IMR-90 (cell line): Measurements from ENCODE around the gene CDCP2. TPM values are rescaled to one million over a fixed set of nuclear protein-coding genes. Genes with fewer than 3 reads are reported as not detected.

Experiments
- ATAC-seq: fragments of 200-7000 bp; cut with Tn5 transposase; 2 replicates; pipeline ENCODE4 v1.9.1; 2020; ENCODE audit warnings: low read depth, mild to moderate bottlenecking, moderate library complexity
- BruUV-seq: library from RNA; stranded (reverse); fragments of 400-500 nt; replicated peaks from 2 replicates; lab custom pipeline; 2021; lab: Mats Ljungman, UMichigan
- CTCF ChIA-PET: fragments of 300-600 bp; formaldehyde crosslinking; extraction: SDS; loops from one replicate; lab custom pipeline; 2021; ENCODE audit warnings: antibody characterized with exemption; lab: Yijun Ruan, JAX
- POLR2A ChIA-PET: fragments of 300-600 bp; sonication (Branson Sonifier 250); formaldehyde crosslinking; loops from one replicate; lab custom pipeline; 2022; ENCODE audit warnings: antibody characterized with exemption; ENCODE audit not compliant: unreplicated experiment; lab: Charles Lee
- DNase-seq: peaks from one replicate; pipeline ENCODE4 v3.0.0; 2013
- H2AFZ ChIP-seq: replicated peaks from 2 replicates; pipeline ENCODE3; 2013; ENCODE audit warnings: low read length, mild to moderate bottlenecking; ENCODE audit not compliant: poor library complexity
- H2AK5ac ChIP-seq: 2 replicates; pipeline ENCODE4 v1.6.1; 2013; ENCODE audit warnings: low read depth, low read length, inconsistent platforms
- H2AK9ac ChIP-seq: replicated peaks from 2 replicates; pipeline ENCODE3; 2013; ENCODE audit warnings: mild to moderate bottlenecking, low read depth, low read length, moderate library complexity; ENCODE audit not compliant: poor library complexity
- H2BK120ac ChIP-seq: 2 replicates; pipeline ENCODE4 v1.6.1; 2013; ENCODE audit warnings: low read depth, low read length, inconsistent platforms
- H2BK15ac ChIP-seq: 3 replicates; pipeline ENCODE4 v1.6.1; 2013; ENCODE audit warnings: low read depth, low read length, inconsistent platforms
- H2BK20ac ChIP-seq: 2 replicates; pipeline ENCODE4 v1.6.1; 2013; ENCODE audit warnings: low read depth, mild to moderate bottlenecking, inconsistent platforms, low read length, moderate library complexity
- H2BK5ac ChIP-seq: 2 replicates; pipeline ENCODE4 v1.6.1; 2013; ENCODE audit warnings: mild to moderate bottlenecking, low read depth, low read length, inconsistent platforms; ENCODE audit not compliant: poor library complexity, severe bottlenecking
- H3K14ac ChIP-seq: replicated peaks from 2 replicates; pipeline ENCODE4 v1.6.1; 2013; ENCODE audit warnings: low read depth, low read length, inconsistent platforms
- H3K18ac ChIP-seq: 2 replicates; pipeline ENCODE4 v1.6.1; 2013; ENCODE audit warnings: low read depth, low read length, control low read depth
- H3K23ac ChIP-seq: 2 replicates; pipeline ENCODE4 v1.6.1; 2013; ENCODE audit warnings: low read depth, low read length, inconsistent platforms
- H3K27ac ChIP-seq: 2 replicates; pipeline ENCODE4 v1.5.1; 2013; ENCODE audit warnings: mild to moderate bottlenecking, control low read depth, low read length; ENCODE audit not compliant: insufficient read depth
- H3K27me3 ChIP-seq: 2 replicates; pipeline ENCODE4 v1.6.1; 2013; ENCODE audit warnings: low read length; ENCODE audit not compliant: control insufficient read depth, insufficient read depth
- H3K36me3 ChIP-seq: 2 replicates; pipeline ENCODE4 v1.6.1; 2013; ENCODE audit warnings: low read length, mixed read lengths; ENCODE audit not compliant: control insufficient read depth, insufficient read depth
- H3K4ac ChIP-seq: 2 replicates; pipeline ENCODE4 v1.6.1; 2013; ENCODE audit warnings: low read depth, low read length, inconsistent platforms
- H3K4me1 ChIP-seq: 2 replicates; pipeline ENCODE4 v1.6.1; 2013; ENCODE audit warnings: low read length, mixed read lengths; ENCODE audit not compliant: control insufficient read depth, insufficient read depth
- H3K4me2 ChIP-seq: 2 replicates; pipeline ENCODE4 v1.6.1; 2013; ENCODE audit warnings: low read depth, mild to moderate bottlenecking, control low read depth, low read length, moderate library complexity
- H3K4me3 ChIP-seq: 2 replicates; pipeline ENCODE4 v1.5.1; 2013; ENCODE audit warnings: low read depth, mild to moderate bottlenecking, control low read depth, low read length, moderate library complexity; ENCODE audit not compliant: insufficient read depth
- H3K56ac ChIP-seq: 2 replicates; pipeline ENCODE4 v1.6.1; 2013; ENCODE audit warnings: low read length, inconsistent platforms; ENCODE audit not compliant: insufficient read depth; ENCODE audit errors: extremely low read depth
- H3K79me1 ChIP-seq, 2 experiments: 2 replicates each; pipeline ENCODE4 v1.6.1; 2013; ENCODE audit warnings: low read length in 2 of 2, inconsistent platforms in 1 of 2, low read depth in 1 of 2
- H3K9ac ChIP-seq: 2 replicates; pipeline ENCODE4 v1.6.1; 2013; ENCODE audit warnings: low read depth, low read length, control low read depth
- H3K9me1 ChIP-seq: 2 replicates; pipeline ENCODE4 v1.6.1; 2013; ENCODE audit warnings: low read length, inconsistent platforms; ENCODE audit not compliant: insufficient read depth
- H3K9me3 ChIP-seq: 2 replicates; pipeline ENCODE4 v1.6.1; 2013; ENCODE audit warnings: low read length; ENCODE audit not compliant: control insufficient read depth, insufficient read depth
- H4K20me1 ChIP-seq: 2 replicates; pipeline ENCODE4 v1.6.1; 2013; ENCODE audit warnings: low read length, inconsistent platforms; ENCODE audit not compliant: insufficient read depth
- H4K5ac ChIP-seq: 2 replicates; pipeline ENCODE4 v1.6.1; 2013; ENCODE audit warnings: mild to moderate bottlenecking, low read depth, low read length, control low read depth
- H4K8ac ChIP-seq, 2 experiments: 2 replicates each; pipeline ENCODE4 v1.6.1; 2013; ENCODE audit warnings: low read depth in 2 of 2, low read length in 2 of 2, control low read depth in 1 of 2, inconsistent platforms in 1 of 2
- H4K91ac ChIP-seq: 2 replicates; pipeline ENCODE4 v1.6.1; 2013; ENCODE audit warnings: low read depth, low read length, inconsistent platforms; ENCODE audit not compliant: insufficient read depth
- BHLHE40 ChIP-seq: fragments of 150-350 bp; IDR thresholded peaks from 2 replicates; pipeline ENCODE4 v1.6.1; 2016; ENCODE audit warnings: mild to moderate bottlenecking, low read depth, low read length
- CHD1 ChIP-seq: IDR thresholded peaks from 2 replicates; pipeline ENCODE4 v1.6.1; 2012; ENCODE audit warnings: low read depth, low read length, improper control_type of control experiment
- ELK1 ChIP-seq: fragments of 150-350 bp; IDR thresholded peaks from 2 replicates; pipeline ENCODE4 v1.6.1; 2016; ENCODE audit warnings: low read depth, mild to moderate bottlenecking, low read length, moderate library complexity, borderline replicate concordance
- MAFK ChIP-seq: IDR thresholded peaks from 2 replicates; pipeline ENCODE4 v1.6.1; 2012; ENCODE audit warnings: low read depth, low read length, improper control_type of control experiment
- MXI1 ChIP-seq: IDR thresholded peaks from 2 replicates; pipeline ENCODE4 v1.6.1; 2012; ENCODE audit warnings: low read depth, mild to moderate bottlenecking, low read length, moderate library complexity, borderline replicate concordance
- NFE2L2 ChIP-seq: fragments of 150-350 bp; IDR thresholded peaks from 2 replicates; pipeline ENCODE4 v1.6.1; 2016; ENCODE audit warnings: low read depth, mild to moderate bottlenecking, low read length
- RAD21 ChIP-seq: IDR thresholded peaks from 2 replicates; pipeline ENCODE4 v1.6.1; 2012; ENCODE audit warnings: low read length, improper control_type of control experiment
- RCOR1 ChIP-seq: IDR thresholded peaks from 2 replicates; pipeline ENCODE4 v1.6.1; 2012; ENCODE audit warnings: mild to moderate bottlenecking, low read length, improper control_type of control experiment; ENCODE audit not compliant: insufficient replicate concordance
- SMC3 ChIP-seq: fragments of 150-350 bp; IDR thresholded peaks from 2 replicates; pipeline ENCODE4 v1.6.1; 2016; ENCODE audit warnings: low read depth, mild to moderate bottlenecking, antibody characterized with exemption, low read length, moderate library complexity
- WGBS, 2 experiments: methylation state at CpG; one replicate each; pipeline versions ENCODE4 v1.1.5 to v1.1.7; 2013; ENCODE audit warnings: missing lambda C conversion rate in 2 of 2; ENCODE audit not compliant: insufficient read length in 1 of 2; ENCODE audit errors: extremely low coverage in 2 of 2; 5-methylcytosine and 5-hydroxymethylcytosine counted together
- dilution Hi-C: fragments of 300-500 bp; cut with HindIII; formaldehyde crosslinking; loops from one replicate; pipeline ENCODE4 v1.14.3; 2018; ENCODE audit warnings: low sequenced_read_pairs; ENCODE audit not compliant: unreplicated experiment
- in situ Hi-C: fragments of 300-500 bp; cut with MboI; formaldehyde crosslinking; loops from 3 replicates; pipeline ENCODE4 v1.14.3; 2019; ENCODE audit warnings: low sequenced_read_pairs, inconsistent platforms, mixed read lengths
- intact Hi-C: fragments of 100-400 bp; cut with micrococcal nuclease; formaldehyde crosslinking; loops from 2 replicates; pipeline ENCODE4 v1.10.0; 2022
- polyA plus RNA-seq, 3 experiments: library from polyadenylated mRNA; depleted of rRNA; stranded (reverse); fragments of >200 nt; gene quantifications; 2 replicates each; pipeline ENCODE4 v1.2.3, GENCODE V29; 2012; ENCODE audit warnings: low replicate concordance in 1 of 3
- total RNA-seq: library from RNA; depleted of rRNA; stranded (reverse); fragments of >200 nt; gene quantifications from 2 replicates; pipeline ENCODE4 v1.2.3, GENCODE V29; 2012
- TF ChIP-seq, protein P1 (sequence below): conservative IDR thresholded peaks from 2 replicates; pipeline ENCODE4 v1.5.1; 2012; ENCODE audit warnings: mild to moderate bottlenecking, low read depth, low read length, improper control_type of control experiment

The CDCP2 gene
- total and polyA plus RNA-seq, 2 of the 4 experiments (the other 2 are of a cell fraction) = not detected

DNA sequence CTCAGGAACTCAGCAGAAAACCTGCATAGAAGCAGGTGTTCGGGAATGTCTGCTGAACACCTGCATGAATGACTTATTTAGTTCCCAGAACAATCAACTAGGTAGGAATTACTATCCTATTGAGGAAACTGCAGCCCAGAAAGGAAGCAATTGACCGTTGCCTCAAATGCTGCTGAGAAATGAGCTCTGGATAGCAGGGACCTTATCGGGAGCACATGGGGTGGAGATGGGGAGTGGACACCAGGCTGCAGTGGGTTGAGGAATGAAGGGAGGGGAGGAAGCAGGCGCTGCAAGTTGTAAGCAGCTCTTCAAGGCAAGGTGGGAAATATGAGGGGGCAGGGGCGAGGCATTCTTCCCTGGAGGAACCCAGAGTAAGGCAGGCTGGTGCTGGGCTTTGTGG, 10.8 kb upstream of the CDCP2 start:
- Histone ChIP-seq H2BK20ac (no peak overlapping the region), H3K4me1 (peaks cover 3% of the 10 kb centered on the region), H3K4ac (no peak overlapping the region), H4K91ac (no peak overlapping the region), H4K5ac (no peak overlapping the region), H2BK15ac (no peak overlapping the region), H3K9me1 (peaks cover 8% of the 10 kb centered on the region; the same call in 1 of the 2 replicates), H3K56ac (no peak overlapping the region), H3K36me3 (no peaks in the 10 kb centered on the region), H3K27ac (no peak overlapping the region), H3K23ac (no peak overlapping the region), H3K14ac (no peak overlapping the region), H4K8ac (no peak overlapping the region), H2AK5ac (no peak overlapping the region), H3K9ac (no peak overlapping the region), H2AFZ (no peak overlapping the region), H3K9me3 (no peaks in the 10 kb centered on the region), H3K4me2 (no peak overlapping the region), H3K4me3 (no peak overlapping the region), H2BK5ac (no peak overlapping the region), H3K18ac (no peak overlapping the region), H3K27me3 (peaks cover 8% of the 10 kb centered on the region; the same call in 1 of the 2 replicates), H2BK120ac (no peak overlapping the region), H2AK9ac (no peak overlapping the region), H3K79me1 (no peaks in the 10 kb centered on the region), H4K20me1 (no peaks in the 10 kb centered on the region)
- in situ Hi-C loops = no loop called here
- ChIA-PET POLR2A (no interaction called here), CTCF (no interaction called here)
- TF ChIP-seq NFE2L2 = no peak
- TF ChIP-seq, protein P1, sequence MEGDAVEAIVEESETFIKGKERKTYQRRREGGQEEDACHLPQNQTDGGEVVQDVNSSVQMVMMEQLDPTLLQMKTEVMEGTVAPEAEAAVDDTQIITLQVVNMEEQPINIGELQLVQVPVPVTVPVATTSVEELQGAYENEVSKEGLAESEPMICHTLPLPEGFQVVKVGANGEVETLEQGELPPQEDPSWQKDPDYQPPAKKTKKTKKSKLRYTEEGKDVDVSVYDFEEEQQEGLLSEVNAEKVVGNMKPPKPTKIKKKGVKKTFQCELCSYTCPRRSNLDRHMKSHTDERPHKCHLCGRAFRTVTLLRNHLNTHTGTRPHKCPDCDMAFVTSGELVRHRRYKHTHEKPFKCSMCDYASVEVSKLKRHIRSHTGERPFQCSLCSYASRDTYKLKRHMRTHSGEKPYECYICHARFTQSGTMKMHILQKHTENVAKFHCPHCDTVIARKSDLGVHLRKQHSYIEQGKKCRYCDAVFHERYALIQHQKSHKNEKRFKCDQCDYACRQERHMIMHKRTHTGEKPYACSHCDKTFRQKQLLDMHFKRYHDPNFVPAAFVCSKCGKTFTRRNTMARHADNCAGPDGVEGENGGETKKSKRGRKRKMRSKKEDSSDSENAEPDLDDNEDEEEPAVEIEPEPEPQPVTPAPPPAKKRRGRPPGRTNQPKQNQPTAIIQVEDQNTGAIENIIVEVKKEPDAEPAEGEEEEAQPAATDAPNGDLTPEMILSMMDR = no peak
- no peak for TF ChIP-seq ELK1
- TF ChIP-seq BHLHE40 = no peak
- TF ChIP-seq CHD1 = no peak
- no peak for TF ChIP-seq RAD21
- TF ChIP-seq MAFK = no peak
- no peak for TF ChIP-seq SMC3
- no peak for TF ChIP-seq MXI1
- TF ChIP-seq RCOR1 = no peak
- intact Hi-C loops = no loop called here
- dilution Hi-C loops = no loop called here
- WGBS, 2 experiments = no CpG with 5 or more reads among the region's 5 CpGs
- DNase-seq = no peak
- no peak for ATAC-seq
- BruUV-seq = no TSS peak
